ENCODE measurements around the gene MYLK3.
"Not testable (repeated sequence)": the region's sequence is repeated elsewhere in the genome, so short reads cannot be mapped to it uniquely, and the experiment has no call there.

The MYLK3 gene

DNA sequence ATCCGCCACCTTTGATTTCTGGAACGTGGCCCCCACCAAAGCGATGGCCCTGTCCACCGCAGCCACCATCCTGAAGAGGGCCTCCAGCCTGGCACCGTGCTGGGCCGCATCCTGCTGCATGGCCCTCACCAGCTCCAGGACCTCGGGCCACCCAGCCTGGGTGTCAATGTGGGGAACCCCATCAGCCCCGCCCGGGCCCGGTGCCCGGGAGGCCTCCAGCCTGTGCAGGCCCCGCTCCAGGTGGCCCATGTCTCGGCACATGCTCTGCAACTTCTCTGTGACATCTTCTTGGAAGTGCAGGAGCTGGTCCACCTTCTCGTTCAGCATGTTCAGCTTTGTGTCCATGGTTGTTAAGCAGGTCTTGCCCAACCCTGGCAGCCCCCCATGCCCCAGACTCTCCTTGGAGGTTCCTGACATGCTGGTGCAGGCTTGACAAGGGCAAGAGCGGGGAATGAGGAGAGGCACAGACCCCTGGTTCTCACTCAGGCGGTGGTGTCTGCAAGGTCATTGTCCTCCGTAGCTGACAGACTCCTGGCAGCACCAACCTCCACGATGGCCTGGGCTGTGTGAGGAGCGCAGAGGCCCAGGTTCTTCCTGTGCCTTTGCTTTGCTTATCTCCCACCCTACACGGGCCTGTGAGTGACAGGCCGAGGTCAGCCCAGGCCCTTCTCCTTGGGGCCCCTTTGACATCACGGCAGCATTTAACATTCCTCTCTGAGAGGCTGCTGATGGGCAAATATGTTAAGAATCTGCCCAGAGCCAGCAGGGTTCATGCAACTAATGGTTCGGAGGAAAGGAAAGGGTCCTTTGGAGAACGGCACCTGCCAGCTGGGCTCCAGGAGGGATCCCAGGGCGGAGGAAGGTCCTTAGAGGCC, at the start of gene MYLK3:
TSS of gene MYLK3 (minus strand) at position 568 of the 875 bp plus-strand sequence. CDS start at position 417, 151 bp downstream.
- no peak for DNase-seq

GRCh38 chr16:46797501-46797900, 49.4 kb upstream of the MYLK3 start:
- no peak for DNase-seq

DNA sequence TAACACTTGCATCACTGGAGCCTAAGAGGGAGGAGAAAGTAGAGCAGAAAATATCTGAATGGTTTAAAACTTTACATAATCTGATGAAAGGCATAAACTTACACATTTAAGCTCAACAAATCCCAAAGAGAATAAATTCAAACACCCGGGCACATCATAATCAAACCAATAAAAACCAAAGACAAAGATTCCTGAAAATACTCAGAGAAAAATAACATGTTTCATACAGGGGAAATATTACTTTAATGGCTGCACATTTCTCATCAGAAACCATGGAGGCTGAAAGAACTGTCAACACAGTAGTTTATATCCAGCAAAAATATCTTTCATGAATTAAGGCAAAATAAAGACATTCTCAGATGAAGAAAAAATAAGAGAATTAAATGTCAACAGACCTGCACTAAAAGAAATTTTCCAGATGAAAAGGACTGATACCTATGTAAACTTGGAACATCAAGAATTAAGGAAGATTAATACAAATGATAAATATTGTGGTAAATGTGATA, 48.7 kb upstream of the MYLK3 start:
- no peak for DNase-seq

GRCh38 chr16:46793841-46794240, 45.7 kb upstream of the MYLK3 start:
- DNase-seq, result no peak

DNA sequence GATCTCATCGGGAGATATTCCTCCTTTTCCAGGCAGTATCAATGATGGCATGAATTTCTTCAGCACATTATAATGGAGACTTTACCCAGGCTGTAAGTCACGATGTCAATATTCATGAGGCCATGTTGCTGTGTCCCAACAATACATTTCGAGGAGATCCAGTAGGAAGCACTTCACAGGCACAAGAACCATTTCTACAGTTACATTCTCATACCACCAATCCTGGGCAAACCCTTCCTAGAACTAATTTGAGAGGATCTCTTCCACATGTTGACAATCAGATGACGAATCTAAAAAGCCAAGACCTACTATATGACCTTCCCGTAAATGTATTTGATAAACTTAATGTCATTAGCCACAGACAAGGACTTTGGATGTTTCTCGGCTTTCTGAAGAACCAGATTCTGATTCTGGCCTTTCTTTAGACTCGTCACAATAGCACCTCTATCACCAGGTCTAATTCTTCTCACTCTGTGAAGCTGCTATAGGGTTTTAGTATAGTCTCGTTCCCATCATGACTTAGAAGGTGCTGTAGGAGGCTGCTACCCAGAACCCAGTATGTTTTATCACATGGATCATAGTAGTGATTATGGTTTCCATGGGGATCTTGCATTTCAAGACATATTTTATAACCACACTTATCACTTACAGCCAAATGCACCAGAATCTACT, 42.6 kb upstream of the MYLK3 start:
- no peak for DNase-seq

DNA sequence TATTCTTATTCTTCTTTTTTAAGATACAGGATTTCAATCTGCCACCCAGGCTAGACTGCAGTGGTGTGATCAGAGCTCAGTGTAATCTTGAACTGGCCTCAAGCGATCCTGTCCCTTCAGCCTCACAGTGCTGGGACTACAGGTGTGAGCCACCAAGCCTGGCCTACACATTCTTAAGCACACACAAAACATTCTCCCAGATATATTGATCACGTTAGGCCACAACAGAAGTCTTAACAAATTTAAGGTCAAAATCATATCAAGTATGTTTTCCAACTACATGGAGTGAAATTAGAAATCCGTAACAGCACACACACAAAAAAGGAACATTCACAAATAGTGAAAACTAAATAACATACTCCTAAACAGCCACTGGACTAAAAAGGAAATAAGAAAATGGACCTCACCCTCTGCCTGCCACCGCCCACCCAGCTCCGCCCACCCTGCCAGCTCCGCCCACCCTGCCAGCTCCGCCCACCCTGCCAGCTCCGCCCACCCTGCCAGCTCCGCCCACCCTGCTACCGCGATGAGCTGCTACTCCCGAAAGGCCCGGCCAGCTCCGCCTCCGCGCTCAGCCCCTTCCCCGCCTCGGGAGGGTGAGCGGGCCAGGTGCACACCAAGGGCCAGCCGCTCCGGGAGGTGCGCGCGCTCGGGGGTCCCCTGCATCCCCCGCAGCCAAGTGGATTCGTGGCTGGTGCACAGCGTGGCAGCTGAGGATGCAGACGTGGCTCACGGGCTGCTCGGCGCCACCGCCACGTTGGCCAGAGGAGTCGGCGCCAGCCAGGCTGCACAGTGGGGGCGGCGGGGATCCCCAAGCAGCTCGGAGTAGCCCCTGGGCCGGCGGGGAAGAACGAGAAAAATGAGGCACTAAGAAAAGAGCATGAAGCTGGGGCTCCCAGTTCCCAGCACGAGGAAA, 41.6 kb upstream of the MYLK3 start:
- DNase-seq, result peak; percentile 89

DNA sequence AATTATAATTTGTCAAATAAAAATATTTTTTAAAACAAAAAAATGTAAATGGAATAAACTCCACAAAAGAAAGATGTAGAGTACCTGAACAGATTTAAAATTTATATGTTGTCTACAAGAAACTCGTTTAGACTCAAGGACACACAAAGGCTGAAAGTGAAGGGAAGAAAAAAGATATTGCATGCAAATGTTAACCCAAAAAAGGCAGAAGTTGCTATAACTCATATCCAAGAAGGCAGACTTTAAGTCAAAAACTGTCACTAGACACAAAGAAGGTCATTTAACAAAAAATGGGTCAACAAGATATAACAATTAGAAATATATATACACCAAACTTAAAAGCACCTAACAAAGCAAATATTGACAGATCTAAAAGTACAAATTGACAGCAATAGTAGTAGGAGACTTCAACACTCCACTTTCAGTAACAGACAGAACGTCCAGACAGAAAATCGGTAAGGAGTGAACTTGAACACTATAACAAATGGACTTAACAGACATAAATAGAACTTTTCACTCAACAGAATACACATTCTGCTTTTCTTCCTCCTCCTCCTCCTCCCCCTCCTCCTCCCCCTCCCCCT, 40.8 kb upstream of the MYLK3 start:
- DNase-seq, result no peak

DNA sequence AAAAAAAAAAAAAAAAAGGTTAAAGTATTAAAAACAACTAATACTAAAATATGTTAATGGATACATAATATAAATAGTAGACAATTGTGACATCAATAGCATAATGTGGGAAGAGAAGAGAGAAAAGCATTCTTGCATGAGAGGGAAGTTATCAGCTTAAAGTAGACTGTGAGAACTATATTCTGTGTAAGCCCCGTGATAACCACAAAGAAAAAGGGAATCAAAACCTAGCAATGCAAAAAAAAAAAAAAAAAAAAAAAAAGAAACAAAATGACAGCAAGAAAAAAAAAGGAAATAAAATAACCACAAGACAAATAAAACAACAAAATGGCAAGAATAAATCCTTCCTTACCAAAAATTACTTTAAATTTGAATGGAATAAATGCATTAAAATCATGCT, 39.8 kb upstream of the MYLK3 start:
- DNase-seq, result no peak

DNA sequence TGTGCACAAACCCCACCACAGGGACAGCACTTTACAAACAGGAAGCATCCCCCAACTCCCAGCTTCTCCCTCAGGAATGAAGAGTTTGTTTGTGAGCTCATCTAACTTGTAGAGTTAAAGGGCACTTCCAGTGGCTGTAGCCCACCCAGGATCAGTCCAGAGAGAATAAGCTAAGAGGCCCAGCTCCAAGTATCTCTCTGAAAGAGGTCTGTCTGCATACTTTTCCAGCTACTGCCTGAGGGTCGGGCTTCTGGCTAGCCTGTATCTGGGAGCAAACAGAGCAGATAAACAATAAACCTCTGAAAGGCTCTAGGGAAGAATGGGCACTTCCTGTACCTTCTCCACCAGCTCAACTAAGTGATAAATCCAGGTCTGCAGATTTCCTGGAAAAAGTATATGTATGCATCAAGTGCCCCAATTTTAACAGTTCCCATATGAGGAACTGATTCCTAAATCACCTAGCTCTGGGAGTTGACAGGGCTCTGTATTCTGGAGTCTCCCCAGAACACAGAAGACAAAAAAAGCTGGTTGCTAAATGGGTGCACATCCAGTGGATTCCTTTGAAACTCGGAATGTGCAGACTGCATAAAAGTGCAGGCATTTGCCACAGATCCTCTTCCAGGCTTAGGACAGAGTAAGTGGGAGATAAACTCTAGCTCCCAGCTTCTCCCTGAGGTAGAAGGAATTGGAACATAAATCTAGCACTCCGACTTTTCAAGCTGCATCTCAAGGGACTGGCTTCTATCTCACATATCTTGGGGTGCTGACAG, 37.1 kb upstream of the MYLK3 start:
- no peak for DNase-seq

- DNase-seq, result not testable (repeated sequence)
Measured at GRCh38 chr16:46784569-46784968, 36.4 kb upstream of the MYLK3 start.

DNA sequence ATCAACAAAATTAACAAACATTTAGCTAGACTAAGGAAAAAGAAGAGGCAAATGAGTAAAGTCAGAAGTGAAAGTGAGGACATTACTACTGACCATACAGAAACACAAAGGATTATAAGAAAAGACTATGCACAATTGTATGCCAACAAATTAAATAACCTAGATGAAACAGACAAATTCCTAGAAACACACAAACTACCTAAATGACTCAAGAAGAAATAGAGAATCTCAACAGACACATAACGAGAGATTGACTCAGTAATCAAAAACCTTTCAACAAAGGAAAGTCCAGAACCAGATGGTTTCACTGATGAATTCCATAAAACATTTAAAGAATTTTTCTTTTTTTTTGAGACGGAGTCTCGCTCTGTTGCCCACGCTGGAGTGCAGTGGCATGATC, 35.7 kb upstream of the MYLK3 start:
- DNase-seq, result no peak

- DNase-seq, result no peak
Measured at GRCh38 chr16:46782320-46782719, 34.2 kb upstream of the MYLK3 start.

- no peak for DNase-seq
Measured at GRCh38 chr16:46777804-46778203, 29.7 kb upstream of the MYLK3 start.

- DNase-seq, result no peak
Measured at GRCh38 chr16:46775214-46775613, 27.1 kb upstream of the MYLK3 start.

DNA sequence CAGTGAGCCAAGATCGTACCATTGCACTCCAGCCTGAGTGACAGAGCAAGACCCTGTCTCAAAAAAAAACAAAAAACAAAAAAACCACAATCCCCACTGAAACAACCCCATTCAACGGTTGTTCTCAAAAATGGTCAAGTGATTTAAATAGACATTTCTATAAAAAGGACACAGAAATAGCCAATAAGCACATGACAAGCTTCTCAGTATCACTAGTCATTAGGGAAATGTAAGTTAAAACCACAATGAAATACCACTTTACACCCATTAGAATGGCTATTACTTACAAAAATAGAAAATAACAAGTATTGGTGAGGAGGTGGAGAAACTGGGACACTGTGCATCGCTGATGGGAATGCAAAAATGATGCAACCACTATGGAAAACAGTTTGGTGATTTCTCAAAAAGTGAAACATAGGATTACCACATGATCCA, 26.6 kb upstream of the MYLK3 start:
- DNase-seq, result no peak

DNA sequence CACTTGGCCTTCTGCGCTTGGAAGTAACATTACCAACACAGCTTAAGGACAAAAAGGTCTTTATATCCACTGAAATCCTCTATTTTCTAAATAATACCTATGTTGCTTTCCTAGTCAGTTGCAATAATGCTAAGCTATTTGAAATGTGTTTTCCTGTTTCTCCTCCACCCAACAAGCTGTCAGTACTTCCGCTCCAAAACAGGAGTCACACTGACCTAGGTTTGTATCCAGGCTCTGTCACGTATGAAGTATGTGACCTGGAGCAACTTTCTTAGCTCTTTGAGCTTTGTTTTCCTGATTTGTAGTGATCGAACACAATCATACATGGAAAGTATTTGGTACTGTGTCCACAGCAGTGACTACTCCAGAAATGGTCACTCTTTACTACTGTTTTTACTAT, 24.3 kb upstream of the MYLK3 start:
- DNase-seq, result no peak

GRCh38 chr16:46768809-46769208, 20.7 kb upstream of the MYLK3 start:
- DNase-seq, result no peak

GRCh38 chr16:46765050-46765449, 16.9 kb upstream of the MYLK3 start:
- no peak for DNase-seq

DNA sequence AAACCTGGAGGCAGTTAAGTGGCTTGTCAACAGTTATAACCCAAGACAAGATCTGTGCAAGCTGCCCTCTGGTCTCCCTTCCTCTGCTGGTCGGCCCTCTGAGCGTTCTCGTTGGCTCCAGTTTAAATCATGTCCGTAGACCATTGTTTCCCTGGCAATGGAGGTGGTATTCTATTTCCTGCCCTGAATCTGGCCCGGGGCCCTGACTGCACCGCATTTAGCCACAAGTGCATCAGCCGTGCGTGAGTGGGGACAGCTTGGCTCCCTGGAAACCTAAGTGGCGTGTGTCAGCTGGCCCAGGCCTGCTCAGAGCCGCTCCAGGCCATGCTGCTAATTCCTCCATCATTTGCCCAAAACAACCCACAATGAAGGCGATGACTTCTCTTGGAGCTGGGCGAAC, 15.0 kb upstream of the MYLK3 start:
- no peak for DNase-seq

- no peak for DNase-seq
Measured at GRCh38 chr16:46762583-46762982, 14.4 kb upstream of the MYLK3 start.

GRCh38 chr16:46759309-46759708, 11.2 kb upstream of the MYLK3 start:
- DNase-seq, result no peak
